HepG2 (cell line): ENCODE measurements around the gene ODC1. TPM values are rescaled to one million over a fixed set of nuclear protein-coding genes. Genes with fewer than 3 reads are reported as not detected.

ENCODE experiments used
- ATAC-seq: fragments of 200-7000 bp; cut with Tn5 transposase; 3 replicates; pipeline ENCODE4 v1.9.1; 2020; ENCODE audit warnings: mild to moderate bottlenecking, moderate library complexity
- BruUV-seq: library from RNA; stranded (reverse); fragments of 400-500 nt; replicated peaks from 2 replicates; lab custom pipeline; 2021; lab: Mats Ljungman, UMichigan
- CTCF ChIA-PET: fragments of 300-600 bp; formaldehyde crosslinking; extraction: SDS; loops from one replicate; lab custom pipeline; 2021; ENCODE audit warnings: low total read pairs, inconsistent platforms, low intra/inter-chr PET ratio; lab: Yijun Ruan, JAX
- POLR2A ChIA-PET: fragments of 350-600 bp; sonication (Branson Sonifier 250); formaldehyde crosslinking; loops from one replicate; lab custom pipeline; 2020; ENCODE audit warnings: antibody characterized with exemption, inconsistent platforms; lab: Yijun Ruan, JAX
- DNase-seq: peaks from one replicate; pipeline ENCODE4 v3.0.0-alpha.2; 2015; ENCODE audit warnings: low spot score
- FAIRE-seq: peaks from 3 replicates; lab custom pipeline; 2011; peaks lifted over from hg19 to GRCh38; lab: Jason Lieb, UNC
- H2AFZ ChIP-seq: one replicate; pipeline ENCODE4 v1.6.1; 2011; ENCODE audit warnings: low read length, inconsistent platforms
- H3K27ac ChIP-seq: fragments of 300-600 bp; 3 replicates; pipeline ENCODE4 v1.8.0; 2011; ENCODE audit warnings: mixed run types, mild to moderate bottlenecking, mixed read lengths, low read length, inconsistent platforms; ENCODE audit not compliant: insufficient read depth; ENCODE audit errors: extremely low read length
- H3K27me3 ChIP-seq, 2 experiments: fragments of 200-600 bp in 1 of 2; 2 replicates in 1 of 2; 3 replicates in 1 of 2; pipeline versions ENCODE4 v1.6.0 to v1.8.0; 2011; ENCODE audit warnings: low read length in 2 of 2, mild to moderate bottlenecking in 2 of 2, moderate library complexity in 2 of 2, inconsistent platforms in 1 of 2; ENCODE audit not compliant: insufficient read depth in 2 of 2, control insufficient read depth in 1 of 2
- H3K36me3 ChIP-seq, 2 experiments: fragments of 200-600 bp in 1 of 2; replicated peaks in 1 of 2; 2 replicates in 1 of 2; 3 replicates in 1 of 2; pipeline versions ENCODE4 v1.5.1 to v1.8.0; 2011; ENCODE audit warnings: low read length in 2 of 2, inconsistent platforms in 1 of 2; ENCODE audit not compliant: insufficient read depth in 2 of 2, control insufficient read depth in 1 of 2
- H3K4me1 ChIP-seq: 2 replicates; pipeline ENCODE4 v1.5.1; 2012; ENCODE audit warnings: low read length, inconsistent platforms; ENCODE audit not compliant: insufficient read depth
- H3K4me2 ChIP-seq: 2 replicates; pipeline ENCODE4 v1.6.0; 2011; ENCODE audit warnings: low read depth, low read length, inconsistent platforms
- H3K4me3 ChIP-seq, 3 experiments: fragments of 200-600 bp in 1 of 3; sonication (generic), shearing (Covaris generic) in 1 of 3; replicated peaks in 1 of 3; 2 replicates each; pipeline ENCODE4 v1.5.1; 2011 to 2016; ENCODE audit warnings: low read length in 3 of 3, inconsistent platforms in 2 of 3, low read depth in 2 of 3, mild to moderate bottlenecking in 2 of 3, control low read depth in 1 of 3, mixed read lengths in 1 of 3; ENCODE audit not compliant: insufficient read depth in 1 of 3
- H3K79me2 ChIP-seq: one replicate; pipeline ENCODE4 v1.6.1; 2011; ENCODE audit warnings: low read length, inconsistent platforms; ENCODE audit not compliant: insufficient read depth
- H3K9ac ChIP-seq: 2 replicates; pipeline ENCODE4 v1.6.0; 2011; ENCODE audit warnings: mild to moderate bottlenecking, low read depth, low read length, inconsistent platforms; ENCODE audit not compliant: insufficient read depth
- H3K9me3 ChIP-seq: 2 replicates; pipeline ENCODE4 v1.5.1; 2012; ENCODE audit warnings: mild to moderate bottlenecking, low read length
- H4K20me1 ChIP-seq: 2 replicates; pipeline ENCODE4 v1.6.0; 2011; ENCODE audit warnings: inconsistent platforms, mild to moderate bottlenecking, low read length, moderate library complexity; ENCODE audit not compliant: insufficient read depth
- IRF2 ChIP-seq: IDR thresholded peaks from 2 replicates; pipeline ENCODE4 v1.6.1; 2018; ENCODE audit warnings: missing genetic modification reagents, missing compliant biosample characterization
- KLF12 ChIP-seq: sonication (generic); formaldehyde crosslinking; IDR thresholded peaks from 2 replicates; pipeline ENCODE4 v1.4.0; 2020; ENCODE audit warnings: missing genetic modification reagents, borderline replicate concordance
- KLF16 ChIP-seq, 2 experiments: sonication (generic) in 1 of 2; formaldehyde crosslinking in 1 of 2; IDR thresholded peaks; 2 replicates each; pipeline versions ENCODE4 v1.6.1 to v1.8.0; 2016 to 2023; ENCODE audit warnings: missing genetic modification reagents in 2 of 2, missing compliant biosample characterization in 1 of 2
- MBD4 ChIP-seq: IDR thresholded peaks from 2 replicates; pipeline ENCODE4 v1.6.1; 2012; ENCODE audit warnings: low read length, inconsistent platforms, borderline replicate concordance
- MBNL3 ChIP-seq: fragments of 250-450 bp; sonication (Bioruptor Pico); conservative IDR thresholded peaks from 2 replicates; pipeline ENCODE4 v1.8.0; 2022; ENCODE audit warnings: mild to moderate bottlenecking, inconsistent platforms
- NAIF1 ChIP-seq: sonication (generic); formaldehyde crosslinking; IDR thresholded peaks from 2 replicates; pipeline ENCODE4 v1.5.0; 2020; ENCODE audit warnings: mild to moderate bottlenecking, missing genetic modification reagents, borderline replicate concordance
- NR2C2 ChIP-seq: sonication (generic); formaldehyde crosslinking; IDR thresholded peaks from 2 replicates; pipeline ENCODE4 v1.4.0; 2020; ENCODE audit warnings: missing genetic modification reagents, mild to moderate bottlenecking, moderate library complexity, borderline replicate concordance
- SP1 ChIP-seq, 2 experiments: fragments of 450-650 bp in 1 of 2; sonication (generic) in 1 of 2; formaldehyde crosslinking in 1 of 2; IDR thresholded peaks; 2 replicates each; pipeline versions ENCODE4 v1.4.0 to v1.6.1; 2016 to 2020; ENCODE audit warnings: missing genetic modification reagents in 1 of 2
- SUZ12 ChIP-seq: fragments of 150-350 bp; IDR thresholded peaks from 2 replicates; pipeline ENCODE4 v1.6.1; 2014; ENCODE audit warnings: low read depth, low read length
- TBX2 ChIP-seq: sonication (generic); formaldehyde crosslinking; IDR thresholded peaks from 2 replicates; pipeline ENCODE4 v1.5.0; 2020; ENCODE audit warnings: missing genetic modification reagents, mild to moderate bottlenecking, borderline replicate concordance
- TBX3 ChIP-seq: fragments of 450-650 bp; IDR thresholded peaks from 2 replicates; pipeline ENCODE4 v1.6.1; 2017; ENCODE audit warnings: antibody characterized with exemption, mild to moderate bottlenecking, inconsistent platforms, borderline replicate concordance
- TCF7 ChIP-seq: sonication (generic); IDR thresholded peaks from 2 replicates; pipeline ENCODE4 v1.6.1; 2016; ENCODE audit warnings: antibody characterized with exemption, low read depth
- ZKSCAN5 ChIP-seq: sonication (generic); formaldehyde crosslinking; IDR thresholded peaks from 2 replicates; pipeline ENCODE4 v1.5.1; 2020; ENCODE audit warnings: mild to moderate bottlenecking, missing genetic modification reagents
- whole genome bisulfite sequencing: methylation state at CpG from one replicate; pipeline ENCODE4 v1.1.6; 2017; ENCODE audit warnings: low lambda C conversion rate; 5-methylcytosine and 5-hydroxymethylcytosine counted together
- in situ Hi-C: cut with HindIII; loops from 2 replicates; pipeline ENCODE4 v1.10.0; 2017; ENCODE audit warnings: low pct_unique_long_range_greater_than_20kb; ENCODE audit not compliant: extremely low pct_ligation_motif_present
- intact Hi-C: fragments of 100-400 bp; cut with micrococcal nuclease; formaldehyde crosslinking; loops from one replicate; pipeline ENCODE4 v1.10.0; 2022; ENCODE audit not compliant: unreplicated experiment
- polyA plus RNA-seq, 8 experiments: library from polyadenylated mRNA; depleted of rRNA in 3 of 8; stranded (reverse) in 7 of 8; unstranded in 1 of 8; fragments of >200 nt; fragmentation: Illumina TruSeq in 4 of 8; extraction: Trizol in 4 of 8; gene quantifications; 2 replicates each; pipeline versions ENCODE4 v1.2.1 to v1.2.3, GENCODE V29; 2011 to 2016; ENCODE audit warnings: low read depth in 4 of 8, missing spikeins in 1 of 8, mixed read lengths in 1 of 8; ENCODE audit not compliant: insufficient read depth in 1 of 8
- total RNA-seq, 5 experiments: library from RNA; depleted of rRNA; stranded (reverse); fragments of >200 nt; fragmentation: Illumina TruSeq; extraction: Trizol; gene quantifications; 2 replicates each; pipeline ENCODE4 v1.2.3, GENCODE V29; 2016; ENCODE audit warnings: low read depth in 1 of 5
- TF ChIP-seq, protein P1 (sequence below): sonication (generic); formaldehyde crosslinking; IDR thresholded peaks from 2 replicates; pipeline ENCODE4 v1.8.0; 2022; ENCODE audit warnings: missing genetic modification reagents, mild to moderate bottlenecking, inconsistent platforms, borderline replicate concordance
- TF ChIP-seq, protein P2 (sequence below): sonication (generic); formaldehyde crosslinking; IDR thresholded peaks from 2 replicates; pipeline ENCODE4 v1.4.0; 2020; ENCODE audit warnings: mild to moderate bottlenecking, missing genetic modification reagents
- TF ChIP-seq, protein P3 (sequence below): sonication (generic); formaldehyde crosslinking; conservative IDR thresholded peaks from 2 replicates; pipeline ENCODE4 v1.4.0; 2020; ENCODE audit warnings: missing genetic modification reagents
- TF ChIP-seq, protein P4 (sequence below): fragments of 450-650 bp; IDR thresholded peaks from 2 replicates; pipeline ENCODE4 v1.6.1; 2016

Gene ODC1
- total and polyA plus RNA-seq, 2 of the 13 experiments (the other 11 are each of a cell fraction or from before 2014, with no cell fraction given), result 142 to 371 TPM

DNA sequence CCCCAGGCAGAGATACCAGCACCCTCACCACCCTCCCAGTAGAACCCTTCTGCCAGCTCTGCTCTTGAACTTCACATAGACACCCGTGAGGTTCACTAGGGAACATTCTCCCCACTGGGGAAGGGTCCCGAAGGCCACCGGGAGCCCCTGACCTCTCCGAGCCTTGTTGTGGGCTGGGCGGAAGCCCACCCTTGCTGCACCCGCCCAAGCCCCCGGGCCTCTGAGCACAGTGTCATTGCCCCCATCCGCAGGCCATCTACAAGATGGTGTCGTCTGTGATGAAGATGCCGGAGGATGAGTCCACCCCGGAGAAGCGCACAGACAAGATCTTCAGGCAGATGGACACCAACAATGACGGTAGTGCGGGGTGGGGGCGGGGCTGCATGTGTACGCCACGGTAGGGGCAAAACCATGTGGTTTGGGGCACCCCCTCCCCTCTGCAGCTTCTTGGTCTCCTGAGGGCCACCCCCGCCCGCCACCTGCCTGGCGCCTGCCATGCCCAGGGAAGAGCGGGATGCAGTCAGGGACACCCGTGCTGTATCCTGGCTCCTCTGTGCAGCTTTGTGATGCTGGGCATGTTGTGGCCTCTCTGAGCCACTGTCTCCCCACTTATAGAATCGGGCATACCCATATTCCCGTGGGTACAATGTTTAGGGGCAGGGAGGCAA is 25.3 kb downstream of the ODC1 start:
- BruUV-seq, result no TSS peak
- Histone ChIP-seq H3K36me3 (peaks cover 17 to 36% of the 10 kb centered on the region in 2 experiments; a peak in 4 of 5 replicates), H3K4me1 (no peaks in the 10 kb centered on the region), H3K79me2 (no peaks in the 10 kb centered on the region), H3K27ac (no peak overlapping the region), H3K4me2 (no peak overlapping the region), H3K4me3 (no peak overlapping the region), H2AFZ (no peak overlapping the region), H3K9me3 (no peaks in the 10 kb centered on the region), H3K9ac (no peak overlapping the region), H3K27me3 (no peaks in the 10 kb centered on the region), H4K20me1 (no peaks in the 10 kb centered on the region)
- CTCF ChIA-PET, result no interaction called here
- ATAC-seq (no peak), DNase-seq (no peak), FAIRE-seq (no peak)
- TF ChIP-seq SP1 (IDR thresholded peaks at IDR 0.05) (no peak), SP1 (CRISPR knock-in tag; IDR thresholded peaks at IDR 0.05) (no peak), NAIF1 (CRISPR knock-in tag) (no peak), IRF2 (no peak), MBNL3 (CRISPR knock-in tag) (no peak), SUZ12 (no peak), TCF7 (no peak), ZKSCAN5 (CRISPR knock-in tag) (no peak), KLF12 (CRISPR knock-in tag) (no peak), KLF16 (CRISPR knock-in tag; IDR thresholded peaks at IDR 0.05) (no peak), MBD4 (no peak), TBX3 (no peak), TBX2 (CRISPR knock-in tag) (no peak), NR2C2 (CRISPR knock-in tag) (no peak)
- TF ChIP-seq, protein P1, sequence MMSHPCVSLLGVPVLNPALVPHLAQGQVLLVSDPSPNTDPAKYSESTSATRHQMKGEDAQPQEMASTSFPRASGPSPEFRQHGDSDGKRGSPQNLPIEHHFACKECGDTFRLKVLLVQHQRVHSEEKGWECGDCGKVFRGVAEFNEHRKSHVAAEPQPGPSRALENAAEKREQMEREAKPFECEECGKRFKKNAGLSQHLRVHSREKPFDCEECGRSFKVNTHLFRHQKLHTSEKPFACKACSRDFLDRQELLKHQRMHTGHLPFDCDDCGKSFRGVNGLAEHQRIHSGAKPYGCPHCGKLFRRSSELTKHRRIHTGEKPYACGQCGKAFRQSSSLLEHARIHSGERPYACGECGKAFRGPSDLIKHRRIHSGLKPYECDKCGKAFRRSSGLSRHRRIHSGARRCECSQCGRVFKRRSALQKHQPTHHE (CRISPR knock-in tag), result no peak
- TF ChIP-seq, protein P2, sequence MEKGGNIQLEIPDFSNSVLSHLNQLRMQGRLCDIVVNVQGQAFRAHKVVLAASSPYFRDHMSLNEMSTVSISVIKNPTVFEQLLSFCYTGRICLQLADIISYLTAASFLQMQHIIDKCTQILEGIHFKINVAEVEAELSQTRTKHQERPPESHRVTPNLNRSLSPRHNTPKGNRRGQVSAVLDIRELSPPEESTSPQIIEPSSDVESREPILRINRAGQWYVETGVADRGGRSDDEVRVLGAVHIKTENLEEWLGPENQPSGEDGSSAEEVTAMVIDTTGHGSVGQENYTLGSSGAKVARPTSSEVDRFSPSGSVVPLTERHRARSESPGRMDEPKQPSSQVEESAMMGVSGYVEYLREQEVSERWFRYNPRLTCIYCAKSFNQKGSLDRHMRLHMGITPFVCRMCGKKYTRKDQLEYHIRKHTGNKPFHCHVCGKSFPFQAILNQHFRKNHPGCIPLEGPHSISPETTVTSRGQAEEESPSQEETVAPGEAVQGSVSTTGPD (CRISPR knock-in tag), result no peak
- TF ChIP-seq, protein P3, sequence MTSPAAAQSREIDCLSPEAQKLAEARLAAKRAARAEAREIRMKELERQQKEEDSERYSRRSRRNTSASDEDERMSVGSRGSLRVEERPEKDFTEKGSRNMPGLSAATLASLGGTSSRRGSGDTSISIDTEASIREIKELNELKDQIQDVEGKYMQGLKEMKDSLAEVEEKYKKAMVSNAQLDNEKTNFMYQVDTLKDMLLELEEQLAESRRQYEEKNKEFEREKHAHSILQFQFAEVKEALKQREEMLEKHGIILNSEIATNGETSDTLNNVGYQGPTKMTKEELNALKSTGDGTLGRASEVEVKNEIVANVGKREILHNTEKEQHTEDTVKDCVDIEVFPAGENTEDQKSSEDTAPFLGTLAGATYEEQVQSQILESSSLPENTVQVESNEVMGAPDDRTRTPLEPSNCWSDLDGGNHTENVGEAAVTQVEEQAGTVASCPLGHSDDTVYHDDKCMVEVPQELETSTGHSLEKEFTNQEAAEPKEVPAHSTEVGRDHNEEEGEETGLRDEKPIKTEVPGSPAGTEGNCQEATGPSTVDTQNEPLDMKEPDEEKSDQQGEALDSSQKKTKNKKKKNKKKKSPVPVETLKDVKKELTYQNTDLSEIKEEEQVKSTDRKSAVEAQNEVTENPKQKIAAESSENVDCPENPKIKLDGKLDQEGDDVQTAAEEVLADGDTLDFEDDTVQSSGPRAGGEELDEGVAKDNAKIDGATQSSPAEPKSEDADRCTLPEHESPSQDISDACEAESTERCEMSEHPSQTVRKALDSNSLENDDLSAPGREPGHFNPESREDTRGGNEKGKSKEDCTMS (CRISPR knock-in tag), result no peak
- TF ChIP-seq, protein P4, sequence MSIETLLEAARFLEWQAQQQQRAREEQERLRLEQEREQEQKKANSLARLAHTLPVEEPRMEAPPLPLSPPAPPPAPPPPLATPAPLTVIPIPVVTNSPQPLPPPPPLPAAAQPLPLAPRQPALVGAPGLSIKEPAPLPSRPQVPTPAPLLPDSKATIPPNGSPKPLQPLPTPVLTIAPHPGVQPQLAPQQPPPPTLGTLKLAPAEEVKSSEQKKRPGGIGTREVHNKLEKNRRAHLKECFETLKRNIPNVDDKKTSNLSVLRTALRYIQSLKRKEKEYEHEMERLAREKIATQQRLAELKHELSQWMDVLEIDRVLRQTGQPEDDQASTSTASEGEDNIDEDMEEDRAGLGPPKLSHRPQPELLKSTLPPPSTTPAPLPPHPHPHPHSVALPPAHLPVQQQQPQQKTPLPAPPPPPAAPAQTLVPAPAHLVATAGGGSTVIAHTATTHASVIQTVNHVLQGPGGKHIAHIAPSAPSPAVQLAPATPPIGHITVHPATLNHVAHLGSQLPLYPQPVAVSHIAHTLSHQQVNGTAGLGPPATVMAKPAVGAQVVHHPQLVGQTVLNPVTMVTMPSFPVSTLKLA, result no peak
- 96% methylated on average over 22 of the region's 24 CpGs for WGBS
- POLR2A ChIA-PET, result no interaction called here
- intact Hi-C loops (no loop called here), in situ Hi-C loops (no loop called here)
